Body of pancreas (tissue), 4 donors: Measurements from ENCODE around the gene TRPM2. TPM values are rescaled to one million over a fixed set of nuclear protein-coding genes. Genes with fewer than 3 reads are reported as not detected.
A peak's percentile ranks its signal among the peaks of the same experiment; 100 is the strongest.

Source experiments
- ATAC-seq: fragments of 150-250 bp; one replicate; pipeline ENCODE4 v1.9.1; 2016
- DNase-seq, 4 donors: peaks; one replicate each; pipeline ENCODE4 v3.0.0-alpha.2; 2019
- H3K27ac ChIP-seq, 4 donors: fragments of 200-600 bp; sonication (generic); 1 replicate in 3 of 4; 2 replicates in 1 of 4; pipeline versions ENCODE4 v1.5.1 to v1.6.1; 2016 to 2019; ENCODE audit warnings: mild to moderate bottlenecking in 1 of 4, mixed read lengths in 1 of 4, moderate library complexity in 1 of 4
- H3K27me3 ChIP-seq, 2 donors: fragments of 200-600 bp; sonication (generic); one replicate each; pipeline ENCODE4 v1.6.0; 2016; ENCODE audit warnings: mild to moderate bottlenecking in 1 of 2
- H3K36me3 ChIP-seq, 2 donors: fragments of 200-600 bp; sonication (generic); replicated peaks in 1 of 2; 2 replicates each; pipeline ENCODE4 v1.5.1; 2016; ENCODE audit warnings: low read depth in 2 of 2; ENCODE audit not compliant: insufficient read depth in 1 of 2
- H3K4me1 ChIP-seq: fragments of 200-600 bp; sonication (generic); one replicate; pipeline ENCODE4 v1.6.0; 2016
- H3K4me3 ChIP-seq, 2 donors: fragments of 200-600 bp; sonication (generic); 1 replicate in 1 of 2; 2 replicates in 1 of 2; pipeline ENCODE4 v1.5.1; 2016 to 2019
- H3K9me3 ChIP-seq, 3 donors: fragments of 200-600 bp; sonication (generic); 1 replicate in 2 of 3; 2 replicates in 1 of 3; pipeline ENCODE4 v1.5.1; 2016
- POLR2A ChIP-seq, 3 donors: fragments of 450-650 bp; IDR thresholded peaks; one replicate each; pipeline ENCODE4 v1.6.1; 2016; ENCODE audit warnings: antibody characterized with exemption in 3 of 3, mild to moderate bottlenecking in 2 of 3
- WGBS, 2 donors: methylation state at CpG; one replicate each; pipeline ENCODE4 v1.1.5; 2017; 5-methylcytosine and 5-hydroxymethylcytosine counted together
- intact Hi-C: fragments of 100-400 bp; cut with DNase I; formaldehyde crosslinking; loops from one replicate; pipeline ENCODE4 v1.15.1; 2023
- total RNA-seq, 2 donors: library from RNA; depleted of rRNA; stranded (reverse); fragments of >200 nt; gene quantifications; one replicate each; pipeline ENCODE4 v1.1.0, GENCODE V29; 2016
- TF ChIP-seq, protein P1 (sequence below), 7 experiments: fragments of 450-650 bp in 4 of 7; fragments of 200-600 bp in 3 of 7; sonication (generic) in 3 of 7; IDR thresholded peaks; one replicate each; pipeline ENCODE4 v1.5.1; 2016 to 2019; ENCODE audit warnings: antibody characterized with exemption in 7 of 7

Gene TRPM2
- total RNA-seq, 2 donors from 2014 or later = 2.1 to 2.3 TPM

DNA sequence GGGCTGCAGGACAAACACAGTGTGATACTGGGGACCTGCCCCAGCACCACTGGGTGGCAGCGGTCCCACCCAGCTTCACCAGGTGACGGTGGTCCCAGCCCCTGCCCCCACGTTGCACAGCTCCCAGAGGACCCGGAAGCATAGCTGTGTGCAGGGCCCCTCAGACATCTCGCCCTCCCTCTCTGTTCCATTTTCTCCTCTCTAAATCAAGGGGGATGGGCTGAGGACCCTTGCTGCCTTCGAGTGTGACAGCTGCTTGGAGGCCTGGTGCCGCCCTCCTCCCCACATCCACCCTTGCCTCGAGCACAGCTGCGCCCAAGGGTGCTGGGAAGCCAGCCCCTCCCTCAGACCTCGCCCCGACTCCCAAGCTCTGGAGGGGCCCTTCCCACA lies 85.8 kb downstream of the TRPM2 start:
- H3K36me3 ChIP-seq = no peaks in the 10 kb centered on the region
- ATAC-seq (no peak), DNase-seq (no peak)
- H3K4me1 ChIP-seq = peaks cover 12% of the 10 kb centered on the region
- no peak for TF ChIP-seq POLR2A (IDR thresholded peaks at IDR 0.05)
- TF ChIP-seq, protein P1, sequence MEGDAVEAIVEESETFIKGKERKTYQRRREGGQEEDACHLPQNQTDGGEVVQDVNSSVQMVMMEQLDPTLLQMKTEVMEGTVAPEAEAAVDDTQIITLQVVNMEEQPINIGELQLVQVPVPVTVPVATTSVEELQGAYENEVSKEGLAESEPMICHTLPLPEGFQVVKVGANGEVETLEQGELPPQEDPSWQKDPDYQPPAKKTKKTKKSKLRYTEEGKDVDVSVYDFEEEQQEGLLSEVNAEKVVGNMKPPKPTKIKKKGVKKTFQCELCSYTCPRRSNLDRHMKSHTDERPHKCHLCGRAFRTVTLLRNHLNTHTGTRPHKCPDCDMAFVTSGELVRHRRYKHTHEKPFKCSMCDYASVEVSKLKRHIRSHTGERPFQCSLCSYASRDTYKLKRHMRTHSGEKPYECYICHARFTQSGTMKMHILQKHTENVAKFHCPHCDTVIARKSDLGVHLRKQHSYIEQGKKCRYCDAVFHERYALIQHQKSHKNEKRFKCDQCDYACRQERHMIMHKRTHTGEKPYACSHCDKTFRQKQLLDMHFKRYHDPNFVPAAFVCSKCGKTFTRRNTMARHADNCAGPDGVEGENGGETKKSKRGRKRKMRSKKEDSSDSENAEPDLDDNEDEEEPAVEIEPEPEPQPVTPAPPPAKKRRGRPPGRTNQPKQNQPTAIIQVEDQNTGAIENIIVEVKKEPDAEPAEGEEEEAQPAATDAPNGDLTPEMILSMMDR (IDR thresholded peaks at IDR 0.05) = no peak
- H3K4me3 ChIP-seq = no peak overlapping the region
- no peaks in the 10 kb centered on the region for H3K9me3 ChIP-seq
- intact Hi-C loops = no loop called here
- H3K27ac ChIP-seq = no peak overlapping the region
- 68 to 84% methylated on average over 6 to 11 of the region's 11 CpGs for WGBS, 2 donors
- H3K27me3 ChIP-seq = no peaks in the 10 kb centered on the region

DNA sequence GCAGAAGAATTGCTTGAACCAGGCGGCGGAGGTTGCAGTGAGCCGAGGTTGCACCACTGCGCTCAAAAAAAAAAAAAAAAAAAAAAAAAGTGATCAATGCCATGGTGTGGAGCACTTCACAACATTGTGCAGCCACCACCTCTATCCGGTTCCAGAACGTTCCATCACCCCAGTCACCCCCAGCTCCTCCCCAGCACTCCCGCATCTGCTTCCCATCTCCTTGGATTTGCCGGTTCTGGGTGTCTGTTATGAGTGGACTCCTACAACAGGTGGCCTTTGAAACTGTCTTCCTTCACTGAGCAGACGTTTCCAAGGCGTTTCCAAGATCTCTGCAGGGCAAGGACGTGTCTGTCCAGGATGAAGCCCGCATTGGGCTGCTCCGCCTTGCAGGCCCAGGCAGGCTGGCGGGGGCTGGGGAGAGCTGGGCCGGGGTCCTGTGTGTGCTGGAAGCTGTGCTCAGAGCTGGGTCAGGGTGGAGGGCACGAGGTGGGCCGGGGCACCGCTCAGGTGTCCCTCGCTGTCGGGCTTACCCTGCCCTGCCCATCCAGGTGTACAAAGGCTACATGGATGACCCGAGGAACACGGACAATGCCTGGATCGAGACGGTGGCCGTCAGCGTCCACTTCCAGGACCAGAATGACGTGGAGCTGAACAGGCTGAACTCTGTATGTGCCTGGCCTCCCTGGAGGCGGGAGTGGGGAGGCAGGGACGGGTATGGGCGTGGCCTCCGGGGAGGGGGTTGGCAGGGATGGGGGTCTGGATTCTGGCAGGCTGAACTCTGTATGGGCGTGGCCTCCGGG lies 87.0 kb downstream of the TRPM2 start:
- DNase-seq = peak in 1 of 4 donors; percentile 9
- 79 to 83% methylated on average over 15 to 26 of the region's 33 CpGs for WGBS, 2 donors
- H3K27me3 ChIP-seq = no peaks in the 10 kb centered on the region
- intact Hi-C loops = no loop called here
- H3K4me3 ChIP-seq = no peak overlapping the region
- H3K36me3 ChIP-seq = no peaks in the 10 kb centered on the region
- no peaks in the 10 kb centered on the region for H3K9me3 ChIP-seq
- H3K27ac ChIP-seq = no peak overlapping the region
- peaks cover 12% of the 10 kb centered on the region for H3K4me1 ChIP-seq
- no peak for ATAC-seq
- TF ChIP-seq, protein P1 (IDR thresholded peaks at IDR 0.05) = no peak
- TF ChIP-seq POLR2A (IDR thresholded peaks at IDR 0.05) = no peak

DNA sequence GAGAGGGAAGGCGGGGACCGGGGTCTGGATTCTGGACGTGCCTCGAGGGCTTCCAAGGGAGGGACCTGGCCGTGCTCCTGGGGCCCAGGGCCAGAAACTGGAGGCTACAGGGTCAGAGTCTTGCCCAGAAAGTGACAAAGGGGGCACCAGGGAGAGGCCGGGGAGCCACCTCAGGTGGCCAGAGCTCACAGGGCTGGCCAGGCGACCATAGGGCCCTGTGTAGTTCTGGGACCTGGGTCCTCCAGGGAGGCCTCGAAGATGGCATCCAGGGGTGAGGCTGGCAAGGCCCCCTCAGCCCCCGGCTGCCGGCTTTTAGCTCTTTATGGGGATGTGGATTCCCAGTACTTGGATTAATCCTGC lies 87.6 kb downstream of the TRPM2 start:
- ATAC-seq (no peak), DNase-seq (no peak)
- no peak for TF ChIP-seq POLR2A (IDR thresholded peaks at IDR 0.05)
- TF ChIP-seq, protein P1 (IDR thresholded peaks at IDR 0.05) = no peak
- Histone ChIP-seq H3K27ac (no peak overlapping the region), H3K27me3 (no peaks in the 10 kb centered on the region), H3K9me3 (no peaks in the 10 kb centered on the region), H3K36me3 (no peaks in the 10 kb centered on the region), H3K4me1 (peaks cover 12% of the 10 kb centered on the region), H3K4me3 (no peak overlapping the region)
- WGBS, 2 donors = 69 to 86% methylated on average over 5 to 10 of the region's 10 CpGs
- intact Hi-C loops = no loop called here

DNA sequence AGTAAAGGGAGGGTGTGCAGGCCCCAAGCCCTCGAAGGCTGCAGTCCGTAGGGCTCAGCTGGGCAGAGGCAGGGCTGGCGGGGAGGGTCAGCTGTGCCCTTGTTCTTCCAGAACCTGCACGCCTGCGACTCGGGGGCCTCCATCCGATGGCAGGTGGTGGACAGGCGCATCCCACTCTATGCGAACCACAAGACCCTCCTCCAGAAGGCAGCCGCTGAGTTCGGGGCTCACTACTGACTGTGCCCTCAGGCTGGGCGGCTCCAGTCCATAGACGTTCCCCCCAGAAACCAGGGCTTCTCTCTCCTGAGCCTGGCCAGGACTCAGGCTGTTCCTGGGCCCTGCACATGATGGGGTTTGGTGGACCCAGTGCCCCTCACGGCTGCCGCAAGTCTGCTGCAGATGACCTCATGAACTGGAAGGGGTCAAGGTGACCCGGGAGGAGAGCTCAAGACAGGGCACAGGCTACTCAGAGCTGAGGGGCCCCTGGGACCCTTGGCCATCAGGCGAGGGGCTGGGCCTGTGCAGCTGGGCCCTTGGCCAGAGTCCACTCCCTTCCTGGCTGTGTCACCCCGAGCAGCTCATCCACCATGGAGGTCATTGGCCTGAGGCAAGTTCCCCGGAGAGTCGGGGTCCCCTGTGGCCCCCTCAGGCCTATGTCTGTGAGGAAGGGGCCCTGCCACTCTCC lies 88.3 kb downstream of the TRPM2 start:
- DNase-seq (no peak), ATAC-seq (no peak)
- H3K9me3 ChIP-seq = no peaks in the 10 kb centered on the region
- no peak overlapping the region for H3K27ac ChIP-seq
- no peaks in the 10 kb centered on the region for H3K27me3 ChIP-seq
- H3K4me3 ChIP-seq = no peak overlapping the region
- H3K36me3 ChIP-seq = no peaks in the 10 kb centered on the region
- TF ChIP-seq, protein P1 (IDR thresholded peaks at IDR 0.05) = no peak
- no peak for TF ChIP-seq POLR2A (IDR thresholded peaks at IDR 0.05)
- WGBS, 2 donors = 72% methylated on average over 6 to 14 of the region's 20 CpGs
- intact Hi-C loops = no loop called here
- H3K4me1 ChIP-seq = peaks cover 12% of the 10 kb centered on the region
